Measurements from ENCODE around the gene ABRACL.

DNA sequence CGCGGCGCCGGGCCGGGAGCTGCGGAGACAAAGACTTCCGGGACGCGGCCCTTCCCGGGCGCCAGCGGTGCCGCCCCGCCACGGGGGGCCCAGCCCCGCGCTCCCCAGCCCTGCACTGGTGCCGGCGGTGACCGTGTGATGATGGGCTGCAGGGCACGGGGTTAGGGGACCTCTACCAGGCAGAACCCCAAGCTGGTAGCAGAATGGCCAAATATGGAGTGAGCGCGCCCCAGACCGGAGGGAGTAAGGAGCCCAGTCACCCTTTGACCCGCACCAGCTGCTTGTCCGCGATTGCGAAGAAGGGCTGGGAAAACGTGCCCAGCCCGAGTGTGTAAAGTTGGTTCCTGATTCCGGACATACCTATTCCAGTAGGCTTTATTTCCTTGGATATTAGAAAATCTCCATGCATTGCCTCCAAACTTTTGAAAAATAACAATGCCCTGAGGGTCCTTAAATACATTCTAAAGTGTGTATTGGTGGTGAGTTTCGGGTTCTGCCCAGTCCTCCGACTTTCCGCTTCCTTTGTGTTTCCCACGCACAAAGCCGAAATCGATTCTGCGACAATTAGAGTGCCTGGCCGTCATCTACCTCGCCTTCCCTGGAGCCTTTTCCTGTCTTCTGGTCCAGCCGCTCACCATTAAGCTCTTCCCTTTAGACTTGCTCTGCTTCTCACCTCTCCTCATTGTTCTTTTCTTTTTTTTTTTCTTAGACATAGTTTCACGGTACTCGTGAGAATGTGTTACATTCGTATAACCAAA is 1.1 kb downstream of the ABRACL start:
- TF ChIP-seq POLR2A (IDR thresholded peaks at IDR 0.05), result no peak
- TF ChIP-seq, protein P1, sequence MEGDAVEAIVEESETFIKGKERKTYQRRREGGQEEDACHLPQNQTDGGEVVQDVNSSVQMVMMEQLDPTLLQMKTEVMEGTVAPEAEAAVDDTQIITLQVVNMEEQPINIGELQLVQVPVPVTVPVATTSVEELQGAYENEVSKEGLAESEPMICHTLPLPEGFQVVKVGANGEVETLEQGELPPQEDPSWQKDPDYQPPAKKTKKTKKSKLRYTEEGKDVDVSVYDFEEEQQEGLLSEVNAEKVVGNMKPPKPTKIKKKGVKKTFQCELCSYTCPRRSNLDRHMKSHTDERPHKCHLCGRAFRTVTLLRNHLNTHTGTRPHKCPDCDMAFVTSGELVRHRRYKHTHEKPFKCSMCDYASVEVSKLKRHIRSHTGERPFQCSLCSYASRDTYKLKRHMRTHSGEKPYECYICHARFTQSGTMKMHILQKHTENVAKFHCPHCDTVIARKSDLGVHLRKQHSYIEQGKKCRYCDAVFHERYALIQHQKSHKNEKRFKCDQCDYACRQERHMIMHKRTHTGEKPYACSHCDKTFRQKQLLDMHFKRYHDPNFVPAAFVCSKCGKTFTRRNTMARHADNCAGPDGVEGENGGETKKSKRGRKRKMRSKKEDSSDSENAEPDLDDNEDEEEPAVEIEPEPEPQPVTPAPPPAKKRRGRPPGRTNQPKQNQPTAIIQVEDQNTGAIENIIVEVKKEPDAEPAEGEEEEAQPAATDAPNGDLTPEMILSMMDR (IDR thresholded peaks at IDR 0.05), result no peak
